ENCODE data around the gene RFX7. TPM values are rescaled to one million over a fixed set of nuclear protein-coding genes. Genes with fewer than 3 reads are reported as not detected.

Gene RFX7
- total RNA-seq, 2 experiments from 2014 or later: 22.5 to 23.6 TPM

DNA sequence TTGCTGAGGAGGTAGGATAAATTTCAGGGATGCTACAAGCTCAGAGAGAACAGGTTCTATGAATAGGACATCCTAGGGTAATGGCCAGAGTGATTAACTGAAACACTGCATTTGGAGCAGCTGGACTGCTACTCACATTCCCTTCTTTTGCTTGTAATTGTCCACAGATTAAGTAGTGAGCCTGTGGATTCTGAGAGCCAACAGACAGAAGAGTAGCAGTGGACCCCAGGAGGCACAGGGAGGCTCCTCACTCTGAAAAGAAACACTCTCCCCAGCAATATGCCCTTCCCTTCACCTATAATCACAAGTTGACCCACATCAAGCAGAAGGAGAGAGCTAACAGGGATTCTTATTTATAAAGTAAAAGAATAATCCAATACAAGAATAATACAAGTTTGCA, 10.6 kb upstream of the RFX7 start:
- Histone ChIP-seq H3K27me3 (ENCODE audit: control insufficient read depth in 1 of 2, insufficient read depth in 2 of 2, low read length in 2 of 2) (peaks cover 3 to 15% of the 10 kb centered on the region in 2 experiments), H3K4me1 (ENCODE audit: insufficient read depth, low read length) (no peaks in the 10 kb centered on the region), H3K36me3 (ENCODE audit: insufficient read depth, low read length) (no peaks in the 10 kb centered on the region), H3K4me3 (ENCODE audit: low read length) (no peak overlapping the region), H3K27ac (ENCODE audit: low read depth in 1 of 2, low read length in 2 of 2) (no peak overlapping the region), H3K9me3 (ENCODE audit: control insufficient read depth in 1 of 2, insufficient read depth in 1 of 2, low read length in 2 of 2) (no peaks in the 10 kb centered on the region)
- TF ChIP-seq, protein P1, sequence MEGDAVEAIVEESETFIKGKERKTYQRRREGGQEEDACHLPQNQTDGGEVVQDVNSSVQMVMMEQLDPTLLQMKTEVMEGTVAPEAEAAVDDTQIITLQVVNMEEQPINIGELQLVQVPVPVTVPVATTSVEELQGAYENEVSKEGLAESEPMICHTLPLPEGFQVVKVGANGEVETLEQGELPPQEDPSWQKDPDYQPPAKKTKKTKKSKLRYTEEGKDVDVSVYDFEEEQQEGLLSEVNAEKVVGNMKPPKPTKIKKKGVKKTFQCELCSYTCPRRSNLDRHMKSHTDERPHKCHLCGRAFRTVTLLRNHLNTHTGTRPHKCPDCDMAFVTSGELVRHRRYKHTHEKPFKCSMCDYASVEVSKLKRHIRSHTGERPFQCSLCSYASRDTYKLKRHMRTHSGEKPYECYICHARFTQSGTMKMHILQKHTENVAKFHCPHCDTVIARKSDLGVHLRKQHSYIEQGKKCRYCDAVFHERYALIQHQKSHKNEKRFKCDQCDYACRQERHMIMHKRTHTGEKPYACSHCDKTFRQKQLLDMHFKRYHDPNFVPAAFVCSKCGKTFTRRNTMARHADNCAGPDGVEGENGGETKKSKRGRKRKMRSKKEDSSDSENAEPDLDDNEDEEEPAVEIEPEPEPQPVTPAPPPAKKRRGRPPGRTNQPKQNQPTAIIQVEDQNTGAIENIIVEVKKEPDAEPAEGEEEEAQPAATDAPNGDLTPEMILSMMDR (IDR thresholded peaks at IDR 0.05): no peak
- no peak for DNase-seq
- Mint-ChIP-seq H3K36me3 (ENCODE audit: low read depth) (no peaks in the 10 kb centered on the region), H3K4me3 (no peak overlapping the region), H3K4me1 (ENCODE audit: low read depth) (no peaks in the 10 kb centered on the region), H3K27me3 (peaks cover 29% of the 10 kb centered on the region), H3K27ac (no peak overlapping the region), H3K9me3 (peaks cover 5% of the 10 kb centered on the region)
- intact Hi-C loops (cut with DNase I, micrococcal nuclease): no loop called here
- ChIA-PET POLR2A (no interaction called here), CTCF (no interaction called here)
- ATAC-seq (ENCODE audit: poor library complexity): no peak

- no peak overlapping the region for H3K4me3 Mint-ChIP-seq
- H3K27me3 ChIP-seq (ENCODE audit: control insufficient read depth in 1 of 2, insufficient read depth in 2 of 2, low read length in 2 of 2): peaks cover 3 to 15% of the 10 kb centered on the region in 2 experiments
- H3K27ac Mint-ChIP-seq: no peak overlapping the region
- H3K4me3 ChIP-seq (ENCODE audit: low read length): no peak overlapping the region
- intact Hi-C loops (cut with DNase I, micrococcal nuclease): no loop called here
- peaks cover 22% of the 10 kb centered on the region for H3K27me3 Mint-ChIP-seq
- CTCF ChIA-PET: no interaction called here
- no peak for ATAC-seq (ENCODE audit: poor library complexity)
- H3K36me3 ChIP-seq (ENCODE audit: insufficient read depth, low read length): no peaks in the 10 kb centered on the region
- no peaks in the 10 kb centered on the region for H3K36me3 Mint-ChIP-seq (ENCODE audit: low read depth)
- H3K4me1 ChIP-seq (ENCODE audit: insufficient read depth, low read length): no peaks in the 10 kb centered on the region
- H3K4me1 Mint-ChIP-seq (ENCODE audit: low read depth): no peaks in the 10 kb centered on the region
- POLR2A ChIA-PET: interaction anchor here (0.6 kb wide), 1 partner anchor 204 kb away, joined by 3 read pairs; no protein-coding TSS in a partner anchor
- no peak for DNase-seq
- no peak overlapping the region for H3K27ac ChIP-seq (ENCODE audit: low read depth in 1 of 2, low read length in 2 of 2)
- H3K9me3 ChIP-seq (ENCODE audit: control insufficient read depth in 1 of 2, insufficient read depth in 1 of 2, low read length in 2 of 2): no peaks in the 10 kb centered on the region
- H3K9me3 Mint-ChIP-seq: no peaks in the 10 kb centered on the region
- TF ChIP-seq, protein P1 (IDR thresholded peaks at IDR 0.05): no peak
Measured at GRCh38 chr15:56252386-56252785, 8.7 kb upstream of the RFX7 start.

- DNase-seq (no peak), ATAC-seq (ENCODE audit: poor library complexity) (no peak)
- Mint-ChIP-seq H3K9me3 (no peaks in the 10 kb centered on the region), H3K4me1 (ENCODE audit: low read depth) (no peaks in the 10 kb centered on the region), H3K36me3 (ENCODE audit: low read depth) (no peaks in the 10 kb centered on the region), H3K27me3 (peaks cover 20% of the 10 kb centered on the region), H3K4me3 (no peak overlapping the region), H3K27ac (no peak overlapping the region)
- no peaks in the 10 kb centered on the region for H3K36me3 ChIP-seq (ENCODE audit: insufficient read depth, low read length)
- CTCF ChIA-PET: no interaction called here
- POLR2A ChIA-PET: no interaction called here
- H3K4me3 ChIP-seq (ENCODE audit: low read length): no peak overlapping the region
- TF ChIP-seq, protein P1 (IDR thresholded peaks at IDR 0.05): no peak
- peaks cover 3 to 15% of the 10 kb centered on the region in 2 experiments for H3K27me3 ChIP-seq (ENCODE audit: control insufficient read depth in 1 of 2, insufficient read depth in 2 of 2, low read length in 2 of 2)
- no peaks in the 10 kb centered on the region for H3K9me3 ChIP-seq (ENCODE audit: control insufficient read depth in 1 of 2, insufficient read depth in 1 of 2, low read length in 2 of 2)
- no peaks in the 10 kb centered on the region for H3K4me1 ChIP-seq (ENCODE audit: insufficient read depth, low read length)
- H3K27ac ChIP-seq (ENCODE audit: low read depth in 1 of 2, low read length in 2 of 2): no peak overlapping the region
- intact Hi-C loops (cut with DNase I, micrococcal nuclease): no loop called here
Measured at GRCh38 chr15:56251315-56252095, 7.8 kb upstream of the RFX7 start.
